GM19463 (cell line): ENCODE measurements around the gene RAP1GDS1.
"Not testable (repeated sequence)": the region's sequence is repeated elsewhere in the genome, so short reads cannot be mapped to it uniquely, and the experiment has no call there.

Experiments
- ATAC-seq: cut with Tn5 transposase; IDR thresholded peaks from one replicate; pipeline ENCODE4 v1.9.1; 2021; ENCODE audit warnings: mild to moderate bottlenecking, moderate library complexity; ENCODE audit not compliant: unreplicated experiment

The RAP1GDS1 gene

GRCh38 chr4:98476891-98477290 is 215.7 kb downstream of the RAP1GDS1 start:
- no peak for ATAC-seq

DNA sequence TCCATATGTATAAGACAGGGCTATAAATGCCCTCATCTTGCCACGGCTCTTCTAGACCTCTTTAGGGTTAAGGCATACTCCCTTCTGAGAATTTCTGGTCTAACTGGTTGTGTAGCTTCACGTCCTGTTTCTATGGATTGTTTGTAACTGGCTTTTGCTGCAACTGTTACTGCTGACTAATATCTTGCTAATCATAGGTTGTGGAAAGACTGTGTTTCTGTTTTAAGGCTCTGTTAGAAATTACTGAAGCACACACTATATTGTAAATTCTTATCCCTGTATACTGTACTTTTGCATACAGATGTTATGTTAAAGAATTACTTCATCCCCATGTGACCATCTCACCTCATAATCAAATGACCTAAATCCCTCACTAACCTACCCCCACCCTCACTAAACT is 218.4 kb downstream of the RAP1GDS1 start:
- ATAC-seq = not testable (repeated sequence)

DNA sequence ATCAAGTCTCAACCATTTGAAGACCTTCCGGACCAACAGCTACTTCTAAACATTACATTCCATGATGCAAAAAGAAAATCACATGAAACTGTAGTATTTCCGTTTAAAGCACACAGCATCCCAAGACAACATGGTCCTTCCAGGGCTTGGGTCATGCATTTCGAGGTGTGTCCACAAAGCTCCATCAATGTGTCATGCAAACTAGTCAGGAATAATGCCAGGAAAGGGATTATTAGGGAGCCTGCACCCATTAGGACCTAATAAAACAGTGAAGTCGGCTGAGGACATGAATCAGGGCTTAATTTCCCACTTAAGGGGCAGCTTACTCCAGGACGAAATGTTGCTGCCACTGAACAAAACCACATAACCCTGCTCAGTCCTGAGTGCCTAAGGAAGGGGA is 219.4 kb downstream of the RAP1GDS1 start:
- ATAC-seq = no peak

- ATAC-seq = no peak
Measured at GRCh38 chr4:98481167-98481566, 220.0 kb downstream of the RAP1GDS1 start.

- ATAC-seq = peak; percentile 9
Measured at GRCh38 chr4:98482503-98482846, 221.3 kb downstream of the RAP1GDS1 start.

DNA sequence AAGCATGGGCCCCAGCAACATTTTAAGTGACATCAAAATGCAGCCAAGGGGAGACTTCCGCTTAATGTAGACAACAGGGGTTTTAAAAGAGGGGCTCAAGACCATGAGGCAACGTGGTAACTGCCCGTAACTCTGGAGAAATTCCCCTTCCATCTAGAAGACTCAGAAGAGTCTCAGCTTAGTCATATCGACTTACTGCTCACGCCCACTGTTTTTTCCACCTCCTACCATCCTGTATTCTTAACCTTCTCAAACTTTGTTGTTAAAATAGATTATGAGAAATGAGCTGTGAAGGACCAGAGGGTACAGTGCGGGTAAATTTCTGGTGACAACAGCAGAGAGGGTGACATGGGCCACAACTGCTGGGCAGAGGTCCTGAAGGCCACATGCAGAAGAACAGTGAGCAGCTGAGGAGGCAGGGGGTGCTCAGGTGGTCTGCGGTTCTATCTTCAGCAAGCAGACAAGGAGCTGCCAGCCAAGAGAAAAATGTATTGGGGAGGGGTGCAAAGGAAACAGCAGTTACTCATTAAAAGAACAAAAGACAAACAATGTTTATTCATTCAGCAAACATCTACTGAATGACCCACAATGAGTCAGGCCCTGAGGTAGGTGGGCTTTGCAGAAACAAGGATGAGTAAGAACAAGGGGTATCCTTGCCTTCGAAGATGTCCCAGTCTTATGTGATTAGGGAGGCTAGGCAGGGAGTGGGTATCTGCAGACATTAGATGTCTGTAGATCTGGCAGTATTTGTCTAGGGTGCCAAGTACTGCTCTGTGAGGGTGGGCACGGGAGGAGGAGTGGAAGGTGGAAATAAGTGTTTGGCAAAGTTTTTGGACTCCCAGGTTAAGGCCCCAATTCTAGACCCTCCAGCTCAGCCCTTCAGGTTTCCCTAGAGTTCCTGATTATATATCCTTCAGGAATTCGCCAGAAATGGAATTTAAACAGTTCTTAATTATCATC is 221.9 kb downstream of the RAP1GDS1 start:
- peak; percentile 89 for ATAC-seq

DNA sequence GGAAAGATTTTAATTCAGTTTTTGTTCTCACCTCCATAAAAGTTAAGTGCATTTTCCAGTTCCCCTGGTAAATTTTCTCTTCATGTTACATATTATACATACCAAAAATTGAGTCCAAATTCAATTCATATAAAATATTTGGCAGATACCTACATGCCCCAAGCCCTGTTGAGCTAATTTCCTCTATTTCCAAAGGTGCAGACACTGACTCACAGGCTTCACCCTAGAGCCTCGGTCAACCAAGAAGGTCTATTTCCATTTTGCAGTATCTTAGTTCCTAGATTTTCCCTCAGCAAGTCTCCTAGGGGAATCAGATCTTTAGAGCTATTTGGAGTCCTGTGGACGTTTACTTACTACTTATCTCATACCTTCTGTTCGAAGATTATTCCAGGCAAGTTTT is 222.8 kb downstream of the RAP1GDS1 start:
- no peak for ATAC-seq

DNA sequence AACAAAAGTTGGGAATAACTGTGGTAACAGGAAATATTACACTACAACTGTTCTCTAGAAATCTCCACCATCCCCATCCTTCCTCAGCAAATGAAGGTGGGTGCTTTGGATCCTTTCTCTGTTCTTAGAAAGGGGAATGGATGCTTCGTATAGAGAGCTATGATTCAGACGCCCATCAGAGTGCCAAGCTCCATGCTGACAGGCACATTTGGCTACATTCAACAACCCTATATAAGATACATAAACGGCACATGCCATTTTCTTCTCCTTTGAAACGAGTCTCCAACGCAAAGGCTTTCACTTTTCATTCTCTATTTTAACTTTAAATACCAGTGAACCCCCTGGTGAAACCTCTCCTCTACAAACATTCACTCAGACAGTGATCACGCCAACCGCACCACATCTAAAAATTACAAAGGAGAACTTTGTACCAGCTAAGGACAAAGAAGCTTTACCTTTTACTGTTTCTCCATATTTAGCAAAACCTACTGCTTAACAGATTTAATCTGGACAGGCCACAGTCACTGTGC is 224.7 kb downstream of the RAP1GDS1 start:
- no peak for ATAC-seq

DNA sequence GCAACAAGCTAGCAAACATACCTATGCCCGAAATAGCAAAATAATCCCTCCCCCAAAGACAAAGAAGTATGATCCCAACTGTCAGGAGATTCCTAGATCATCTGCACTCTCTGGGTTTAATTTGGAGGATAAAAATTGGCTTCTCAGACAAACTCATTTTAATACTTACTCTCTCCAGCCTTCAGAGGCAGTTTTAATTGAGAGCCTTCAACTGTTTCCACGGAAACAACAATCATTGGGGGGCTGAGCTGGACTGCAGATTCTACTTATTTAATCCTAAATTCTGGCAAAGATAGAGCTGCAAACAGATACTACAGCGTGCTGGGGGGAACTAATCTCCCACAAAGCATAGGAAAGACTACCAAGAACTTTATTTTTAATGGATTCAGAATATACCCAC is 229.1 kb downstream of the RAP1GDS1 start:
- ATAC-seq = no peak

- no peak for ATAC-seq
Measured at GRCh38 chr4:98491899-98492559, 230.8 kb downstream of the RAP1GDS1 start.

GRCh38 chr4:98493296-98493695 is 232.1 kb downstream of the RAP1GDS1 start:
- ATAC-seq = peak; percentile 78
